H9 (cell line): ENCODE measurements around the gene GPR108. TPM values are rescaled to one million over a fixed set of nuclear protein-coding genes. Genes with fewer than 3 reads are reported as not detected.

Source experiments
- DNase-seq: peaks from one replicate; pipeline ENCODE4 v3.0.0-alpha.2; 2017
- H2AFZ ChIP-seq: one replicate; pipeline ENCODE4 v1.6.1; 2013; ENCODE audit warnings: mild to moderate bottlenecking, low read length, control low read depth, moderate library complexity
- H2AK5ac ChIP-seq: 2 replicates; pipeline ENCODE4 v1.6.1; 2013; ENCODE audit warnings: low read length, control low read depth, mixed read lengths; ENCODE audit not compliant: insufficient read length
- H2BK120ac ChIP-seq: one replicate; pipeline ENCODE4 v1.6.1; 2013; ENCODE audit warnings: low read depth, mild to moderate bottlenecking, low read length, control low read depth, inconsistent platforms; ENCODE audit not compliant: poor library complexity, severe bottlenecking
- H2BK12ac ChIP-seq: 2 replicates; pipeline ENCODE4 v1.6.1; 2013; ENCODE audit warnings: low read length, control low read depth, mixed read lengths, low read depth; ENCODE audit not compliant: insufficient read length
- H2BK15ac ChIP-seq: 2 replicates; pipeline ENCODE4 v1.6.1; 2013; ENCODE audit warnings: low read depth, low read length, control low read depth
- H2BK20ac ChIP-seq: one replicate; pipeline ENCODE4 v1.6.1; 2013; ENCODE audit warnings: low read depth, mild to moderate bottlenecking, low read length, control low read depth, inconsistent platforms; ENCODE audit not compliant: poor library complexity, severe bottlenecking
- H2BK5ac ChIP-seq: 2 replicates; pipeline ENCODE4 v1.6.1; 2013; ENCODE audit warnings: low read length, control low read depth, mixed read lengths; ENCODE audit not compliant: insufficient read length
- H3K14ac ChIP-seq: 2 replicates; pipeline ENCODE4 v1.6.1; 2013; ENCODE audit warnings: low read length, control low read depth; ENCODE audit not compliant: insufficient read depth
- H3K18ac ChIP-seq: 2 replicates; pipeline ENCODE4 v1.6.1; 2013; ENCODE audit warnings: low read depth, mild to moderate bottlenecking, mixed read lengths, low read length, control low read depth; ENCODE audit not compliant: insufficient read length
- H3K23ac ChIP-seq: 2 replicates; pipeline ENCODE4 v1.6.1; 2013; ENCODE audit warnings: low read length, control low read depth, mixed read lengths, low read depth; ENCODE audit not compliant: insufficient read length
- H3K23me2 ChIP-seq: 2 replicates; pipeline ENCODE4 v1.6.1; 2013; ENCODE audit warnings: low read depth, mild to moderate bottlenecking, mixed read lengths, low read length, control low read depth; ENCODE audit not compliant: insufficient read length, poor library complexity, severe bottlenecking
- H3K27ac ChIP-seq: 2 replicates; pipeline ENCODE4 v1.5.1; 2013; ENCODE audit warnings: low read length, control low read depth, mixed read lengths, low read depth; ENCODE audit not compliant: insufficient read length
- H3K27me3 ChIP-seq: 2 replicates; pipeline ENCODE4 v1.6.1; 2013; ENCODE audit warnings: low read length, control low read depth, inconsistent platforms; ENCODE audit not compliant: insufficient read depth
- H3K4ac ChIP-seq: 2 replicates; pipeline ENCODE4 v1.6.1; 2013; ENCODE audit warnings: low read depth, mild to moderate bottlenecking, control low read depth, inconsistent platforms, low read length, moderate library complexity
- H3K4me1 ChIP-seq: 2 replicates; pipeline ENCODE4 v1.6.1; 2013; ENCODE audit warnings: low read length, control low read depth, inconsistent platforms; ENCODE audit not compliant: insufficient read depth
- H3K4me2 ChIP-seq: 2 replicates; pipeline ENCODE4 v1.6.1; 2013; ENCODE audit warnings: low read length, control low read depth, mixed read lengths; ENCODE audit not compliant: insufficient read length, insufficient read depth
- H3K56ac ChIP-seq: 2 replicates; pipeline ENCODE4 v1.6.1; 2013; ENCODE audit warnings: low read depth, mild to moderate bottlenecking, mixed read lengths, low read length, control low read depth; ENCODE audit not compliant: insufficient read length
- H3K79me1 ChIP-seq: 2 replicates; pipeline ENCODE4 v1.6.1; 2013; ENCODE audit warnings: low read depth, mild to moderate bottlenecking, moderate library complexity, low read length, control low read depth, inconsistent platforms; ENCODE audit not compliant: insufficient read depth, poor library complexity, severe bottlenecking
- H3K79me2 ChIP-seq: 2 replicates; pipeline ENCODE4 v1.6.1; 2013; ENCODE audit warnings: low read length, control low read depth, inconsistent platforms; ENCODE audit not compliant: insufficient read depth
- H3K9ac ChIP-seq: 2 replicates; pipeline ENCODE4 v1.6.1; 2013; ENCODE audit warnings: low read length, control low read depth, mixed read lengths; ENCODE audit not compliant: insufficient read length; ENCODE audit errors: extremely low read depth
- H3K9me3 ChIP-seq: one replicate; pipeline ENCODE4 v1.6.1; 2013; ENCODE audit warnings: low read depth, low read length, inconsistent platforms; ENCODE audit not compliant: control insufficient read depth
- H3T11ph ChIP-seq: one replicate; pipeline ENCODE4 v1.6.1; 2013; ENCODE audit warnings: mild to moderate bottlenecking, low read length, control low read depth, inconsistent platforms
- H4K20me1 ChIP-seq: one replicate; pipeline ENCODE4 v1.6.1; 2013; ENCODE audit not compliant: control insufficient read depth, insufficient read length, insufficient read depth
- H4K5ac ChIP-seq: 2 replicates; pipeline ENCODE4 v1.6.1; 2013; ENCODE audit warnings: low read depth, mild to moderate bottlenecking, mixed read lengths, low read length, control low read depth; ENCODE audit not compliant: insufficient read length
- H4K8ac ChIP-seq: replicated peaks from 2 replicates; pipeline ENCODE4 v1.6.1; 2013; ENCODE audit warnings: low read length, control low read depth, mixed read lengths, low read depth; ENCODE audit not compliant: insufficient read length
- H4K91ac ChIP-seq: 2 replicates; pipeline ENCODE4 v1.6.1; 2013; ENCODE audit warnings: low read depth, mild to moderate bottlenecking, moderate library complexity, mixed read lengths, low read length, control low read depth; ENCODE audit not compliant: insufficient read length
- H3K27ac Mint-ChIP-seq, 3 experiments: 2 replicates in 2 of 3; 3 replicates in 1 of 3; pipeline ENCODE4 v1.8.0; 2020 to 2021; ENCODE audit warnings: mixed read lengths in 3 of 3, mild to moderate bottlenecking in 1 of 3, moderate library complexity in 1 of 3
- H3K27me3 Mint-ChIP-seq: 2 replicates; pipeline ENCODE4 v1.8.0; 2021; ENCODE audit warnings: low read depth, mild to moderate bottlenecking, moderate library complexity, mixed read lengths
- H3K36me3 Mint-ChIP-seq, 3 experiments: 2 replicates in 2 of 3; 3 replicates in 1 of 3; pipeline ENCODE4 v1.8.0; 2020 to 2021; ENCODE audit warnings: low read depth in 3 of 3, mixed read lengths in 3 of 3; ENCODE audit not compliant: insufficient read depth in 1 of 3
- H3K4me1 Mint-ChIP-seq, 2 experiments: 2 replicates each; pipeline ENCODE4 v1.8.0; 2020; ENCODE audit warnings: mixed read lengths in 2 of 2
- H3K4me3 Mint-ChIP-seq, 2 experiments: 2 replicates in 1 of 2; 3 replicates in 1 of 2; pipeline ENCODE4 v1.8.0; 2020 to 2021; ENCODE audit warnings: mild to moderate bottlenecking in 2 of 2, mixed read lengths in 2 of 2, moderate library complexity in 1 of 2
- H3K9me3 Mint-ChIP-seq, 2 experiments: 2 replicates in 1 of 2; 3 replicates in 1 of 2; pipeline ENCODE4 v1.8.0; 2020; ENCODE audit warnings: mild to moderate bottlenecking in 2 of 2, mixed read lengths in 2 of 2, moderate library complexity in 1 of 2
- CTCF ChIP-seq: fragments of 200-600 bp; sonication (generic); conservative IDR thresholded peaks from 3 replicates; pipeline ENCODE4 v1.8.0; 2021; ENCODE audit warnings: antibody characterized with exemption, mild to moderate bottlenecking
- WGBS: extraction: QIAGEN DNeasy Blood & Tissue Kit; methylation state at CpG from one replicate; pipeline ENCODE4 v1.1.7; 2013; ENCODE audit warnings: missing lambda C conversion rate, low lambda C conversion rate, mixed read lengths; ENCODE audit not compliant: insufficient read length; ENCODE audit errors: extremely low coverage; 5-methylcytosine and 5-hydroxymethylcytosine counted together
- total RNA-seq: library from RNA; stranded (reverse); gene quantifications from 2 replicates; pipeline ENCODE4 v1.2.1, GENCODE V29; 2021

Gene GPR108
- total RNA-seq, 1 experiment from 2014 or later: 38.2 TPM

- Histone ChIP-seq H4K20me1 (no peaks in the 10 kb centered on the region), H3K27me3 (no peaks in the 10 kb centered on the region), H3K79me1 (no peaks in the 10 kb centered on the region), H3T11ph (no peak overlapping the region), H2BK12ac (no peak overlapping the region), H2BK15ac (no peak overlapping the region), H4K91ac (no peak overlapping the region), H3K4ac (no peak overlapping the region), H3K4me2 (no peak overlapping the region), H3K23me2 (no peaks in the 10 kb centered on the region), H2BK120ac (no peak overlapping the region), H3K9ac (no peak overlapping the region), H2BK20ac (no peak overlapping the region), H4K5ac (no peak overlapping the region), H3K9me3 (no peaks in the 10 kb centered on the region), H3K79me2 (no peaks in the 10 kb centered on the region; the same call in 1 of the 2 replicates), H2AFZ (no peak overlapping the region), H3K18ac (no peak overlapping the region), H3K23ac (no peak overlapping the region), H3K56ac (no peak overlapping the region), H3K14ac (no peak overlapping the region), H2AK5ac (no peak overlapping the region), H2BK5ac (no peak overlapping the region), H3K4me1 (peaks cover 5% of the 10 kb centered on the region), H3K27ac (no peak overlapping the region), H4K8ac (no peak overlapping the region)
- Mint-ChIP-seq H3K36me3 (peaks cover 48 to 85% (median 75%) of the 10 kb centered on the region in 3 experiments), H3K4me1 (peaks cover 27 to 40% of the 10 kb centered on the region in 2 experiments), H3K9me3 (no peaks in the 10 kb centered on the region), H3K4me3 (no peak overlapping the region), H3K27ac (peak overlapping the region in 1 of 3 experiments; percentile 50; a peak in 1 of 7 replicates), H3K27me3 (no peaks in the 10 kb centered on the region)
- no peak for TF ChIP-seq CTCF
- no CpG with 5 or more reads among the region's 24 CpGs for WGBS
- no peak for DNase-seq
Observed at GRCh38 chr19:6745965-6746364, 8.6 kb upstream of the GPR108 start.
